HL-60 (cell line): ENCODE results near the gene HEBP2.

Experiments used
- DNase-seq, 2 experiments: peaks; one replicate each; pipeline ENCODE4 v3.0.0-alpha.2; 2010 to 2020; ENCODE audit warnings: low read depth in 1 of 2, low spot score in 1 of 2
- H3K27ac ChIP-seq: fragments of 250-450 bp; sonication (Bioruptor Pico); replicated peaks from 2 replicates; pipeline ENCODE4 v1.5.1; 2020; ENCODE audit warnings: mild to moderate bottlenecking, moderate library complexity
- H3K27me3 ChIP-seq: fragments of 250-450 bp; sonication (Bioruptor Pico); 2 replicates; pipeline ENCODE4 v1.5.1; 2021; ENCODE audit warnings: mild to moderate bottlenecking, moderate library complexity; ENCODE audit not compliant: insufficient read depth, poor library complexity, severe bottlenecking
- H3K4me3 ChIP-seq: replicated peaks from 2 replicates; pipeline ENCODE4 v1.5.1; 2011; ENCODE audit warnings: mild to moderate bottlenecking, control low read depth, low read length; ENCODE audit not compliant: insufficient read depth
- GABPA ChIP-seq: IDR thresholded peaks from 2 replicates; pipeline ENCODE4 v1.6.1; 2012; ENCODE audit warnings: low read depth
- POLR2AphosphoS5 ChIP-seq: IDR thresholded peaks from 2 replicates; pipeline ENCODE4 v1.6.1; 2012; ENCODE audit warnings: low read depth
- SPI1 ChIP-seq: IDR thresholded peaks from 2 replicates; pipeline ENCODE4 v1.6.1; 2012; ENCODE audit warnings: low read depth, mild to moderate bottlenecking, borderline replicate concordance
- TF ChIP-seq, protein P1 (sequence below): IDR thresholded peaks from 2 replicates; pipeline ENCODE4 v1.6.1; 2012; ENCODE audit warnings: low read depth; ENCODE audit not compliant: insufficient replicate concordance
- TF ChIP-seq, protein P2 (sequence below): IDR thresholded peaks from one replicate; pipeline ENCODE4 v1.5.1; 2011; ENCODE audit warnings: low read length, control low read depth, inconsistent platforms; ENCODE audit not compliant: insufficient read depth

Gene HEBP2

GRCh38 chr6:138370631-138371451 is 33.2 kb upstream of the HEBP2 start:
- Histone ChIP-seq H3K27ac (no peak overlapping the region), H3K27me3 (peaks cover 3% of the 10 kb centered on the region), H3K4me3 (no peak overlapping the region)
- no peak for TF ChIP-seq POLR2AphosphoS5
- TF ChIP-seq, protein P1, sequence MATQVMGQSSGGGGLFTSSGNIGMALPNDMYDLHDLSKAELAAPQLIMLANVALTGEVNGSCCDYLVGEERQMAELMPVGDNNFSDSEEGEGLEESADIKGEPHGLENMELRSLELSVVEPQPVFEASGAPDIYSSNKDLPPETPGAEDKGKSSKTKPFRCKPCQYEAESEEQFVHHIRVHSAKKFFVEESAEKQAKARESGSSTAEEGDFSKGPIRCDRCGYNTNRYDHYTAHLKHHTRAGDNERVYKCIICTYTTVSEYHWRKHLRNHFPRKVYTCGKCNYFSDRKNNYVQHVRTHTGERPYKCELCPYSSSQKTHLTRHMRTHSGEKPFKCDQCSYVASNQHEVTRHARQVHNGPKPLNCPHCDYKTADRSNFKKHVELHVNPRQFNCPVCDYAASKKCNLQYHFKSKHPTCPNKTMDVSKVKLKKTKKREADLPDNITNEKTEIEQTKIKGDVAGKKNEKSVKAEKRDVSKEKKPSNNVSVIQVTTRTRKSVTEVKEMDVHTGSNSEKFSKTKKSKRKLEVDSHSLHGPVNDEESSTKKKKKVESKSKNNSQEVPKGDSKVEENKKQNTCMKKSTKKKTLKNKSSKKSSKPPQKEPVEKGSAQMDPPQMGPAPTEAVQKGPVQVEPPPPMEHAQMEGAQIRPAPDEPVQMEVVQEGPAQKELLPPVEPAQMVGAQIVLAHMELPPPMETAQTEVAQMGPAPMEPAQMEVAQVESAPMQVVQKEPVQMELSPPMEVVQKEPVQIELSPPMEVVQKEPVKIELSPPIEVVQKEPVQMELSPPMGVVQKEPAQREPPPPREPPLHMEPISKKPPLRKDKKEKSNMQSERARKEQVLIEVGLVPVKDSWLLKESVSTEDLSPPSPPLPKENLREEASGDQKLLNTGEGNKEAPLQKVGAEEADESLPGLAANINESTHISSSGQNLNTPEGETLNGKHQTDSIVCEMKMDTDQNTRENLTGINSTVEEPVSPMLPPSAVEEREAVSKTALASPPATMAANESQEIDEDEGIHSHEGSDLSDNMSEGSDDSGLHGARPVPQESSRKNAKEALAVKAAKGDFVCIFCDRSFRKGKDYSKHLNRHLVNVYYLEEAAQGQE, result no peak
- no peak for TF ChIP-seq GABPA
- TF ChIP-seq SPI1, result no peak
- TF ChIP-seq, protein P2, sequence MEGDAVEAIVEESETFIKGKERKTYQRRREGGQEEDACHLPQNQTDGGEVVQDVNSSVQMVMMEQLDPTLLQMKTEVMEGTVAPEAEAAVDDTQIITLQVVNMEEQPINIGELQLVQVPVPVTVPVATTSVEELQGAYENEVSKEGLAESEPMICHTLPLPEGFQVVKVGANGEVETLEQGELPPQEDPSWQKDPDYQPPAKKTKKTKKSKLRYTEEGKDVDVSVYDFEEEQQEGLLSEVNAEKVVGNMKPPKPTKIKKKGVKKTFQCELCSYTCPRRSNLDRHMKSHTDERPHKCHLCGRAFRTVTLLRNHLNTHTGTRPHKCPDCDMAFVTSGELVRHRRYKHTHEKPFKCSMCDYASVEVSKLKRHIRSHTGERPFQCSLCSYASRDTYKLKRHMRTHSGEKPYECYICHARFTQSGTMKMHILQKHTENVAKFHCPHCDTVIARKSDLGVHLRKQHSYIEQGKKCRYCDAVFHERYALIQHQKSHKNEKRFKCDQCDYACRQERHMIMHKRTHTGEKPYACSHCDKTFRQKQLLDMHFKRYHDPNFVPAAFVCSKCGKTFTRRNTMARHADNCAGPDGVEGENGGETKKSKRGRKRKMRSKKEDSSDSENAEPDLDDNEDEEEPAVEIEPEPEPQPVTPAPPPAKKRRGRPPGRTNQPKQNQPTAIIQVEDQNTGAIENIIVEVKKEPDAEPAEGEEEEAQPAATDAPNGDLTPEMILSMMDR, result no peak
- no peak for DNase-seq

DNA sequence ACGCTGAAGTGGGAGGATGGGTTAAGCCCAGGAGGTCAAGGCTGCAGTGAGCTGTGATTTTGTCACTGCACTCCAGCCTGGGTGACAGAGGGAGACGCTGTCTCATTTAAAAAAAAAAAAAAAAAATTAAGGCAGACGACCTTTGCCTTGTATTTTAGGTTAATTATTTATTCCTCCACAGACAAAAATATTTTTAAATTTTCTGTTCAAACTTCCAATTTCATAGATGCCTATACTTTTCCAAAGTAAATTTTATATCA is 32.6 kb upstream of the HEBP2 start:
- no peak overlapping the region for H3K27ac ChIP-seq
- TF ChIP-seq GABPA (no peak), POLR2AphosphoS5 (no peak), SPI1 (no peak)
- TF ChIP-seq, protein P2, result no peak
- TF ChIP-seq, protein P1, result no peak
- H3K4me3 ChIP-seq, result no peak overlapping the region
- DNase-seq, result no peak
- H3K27me3 ChIP-seq, result peaks cover 3% of the 10 kb centered on the region

DNA sequence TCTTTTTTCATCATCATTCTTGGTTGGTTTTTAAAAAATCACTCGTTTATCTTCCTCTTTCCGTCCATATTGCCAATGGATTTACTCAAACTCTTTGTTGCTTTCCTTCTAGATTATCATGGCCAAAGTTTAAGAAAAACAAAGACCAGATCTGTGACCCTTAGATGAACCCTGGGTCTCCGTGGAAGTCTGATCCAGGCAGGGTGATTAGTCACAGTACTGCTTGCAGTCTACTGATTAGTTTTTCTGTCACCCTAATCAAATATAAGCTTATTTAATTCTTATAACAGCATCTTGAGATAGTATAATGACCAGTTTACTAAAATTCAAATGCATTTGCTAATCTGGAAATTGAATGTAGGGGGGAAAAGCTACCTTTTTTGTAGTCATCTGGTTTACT is 32.3 kb upstream of the HEBP2 start:
- DNase-seq, result no peak
- H3K27me3 ChIP-seq, result peaks cover 3% of the 10 kb centered on the region
- no peak overlapping the region for H3K27ac ChIP-seq
- TF ChIP-seq POLR2AphosphoS5, result no peak
- TF ChIP-seq, protein P1, result no peak
- no peak for TF ChIP-seq GABPA
- TF ChIP-seq SPI1, result no peak
- TF ChIP-seq, protein P2, result no peak
- no peak overlapping the region for H3K4me3 ChIP-seq
